Choroid plexus epithelial cell (primary cell): ENCODE data around the gene AKNA.

Source experiments
- DNase-seq: peaks from one replicate; pipeline ENCODE4 v3.0.0-alpha.2; 2010; ENCODE audit warnings: low read depth
- H3K4me3 ChIP-seq: 2 replicates; pipeline ENCODE4 v1.5.1; 2011; ENCODE audit warnings: low read depth, mild to moderate bottlenecking, control low read depth, low read length, moderate library complexity
- CTCF ChIP-seq: conservative IDR thresholded peaks from 2 replicates; pipeline ENCODE4 v1.5.1; 2011; ENCODE audit warnings: low read depth, mild to moderate bottlenecking, control low read depth, inconsistent platforms, low read length, moderate library complexity

The AKNA gene

GRCh38 chr9:114432323-114433067 is 44.7 kb upstream of the AKNA start:
- no peak for TF ChIP-seq CTCF
- no peak overlapping the region for H3K4me3 ChIP-seq
- DNase-seq: no peak

- H3K4me3 ChIP-seq: no peak overlapping the region
- no peak for TF ChIP-seq CTCF
- no peak for DNase-seq
Observed at GRCh38 chr9:114431770-114432169, 44.0 kb upstream of the AKNA start.

DNA sequence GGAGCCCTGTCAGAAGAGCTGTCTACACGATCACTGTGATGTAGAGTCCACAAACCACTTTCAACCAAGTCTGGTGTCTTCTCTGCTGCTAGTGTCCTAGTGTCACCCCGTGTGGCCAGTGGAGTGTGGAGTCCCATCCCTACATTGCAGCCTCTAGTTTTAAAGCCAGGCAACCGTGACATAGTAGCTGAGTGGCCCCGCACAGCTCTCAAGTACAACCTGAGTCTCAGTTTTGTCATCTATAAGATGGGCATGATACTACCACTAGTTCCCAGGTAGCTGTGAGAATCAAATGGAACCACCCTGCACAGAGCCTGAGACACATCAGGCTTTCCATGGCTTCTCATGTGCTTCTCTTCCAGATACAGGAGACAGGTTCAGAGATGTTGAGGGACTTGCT is 43.2 kb upstream of the AKNA start:
- H3K4me3 ChIP-seq: no peak overlapping the region
- no peak for DNase-seq
- no peak for TF ChIP-seq CTCF

GRCh38 chr9:114430457-114430856 is 42.7 kb upstream of the AKNA start:
- H3K4me3 ChIP-seq: no peak overlapping the region
- no peak for TF ChIP-seq CTCF
- no peak for DNase-seq

DNA sequence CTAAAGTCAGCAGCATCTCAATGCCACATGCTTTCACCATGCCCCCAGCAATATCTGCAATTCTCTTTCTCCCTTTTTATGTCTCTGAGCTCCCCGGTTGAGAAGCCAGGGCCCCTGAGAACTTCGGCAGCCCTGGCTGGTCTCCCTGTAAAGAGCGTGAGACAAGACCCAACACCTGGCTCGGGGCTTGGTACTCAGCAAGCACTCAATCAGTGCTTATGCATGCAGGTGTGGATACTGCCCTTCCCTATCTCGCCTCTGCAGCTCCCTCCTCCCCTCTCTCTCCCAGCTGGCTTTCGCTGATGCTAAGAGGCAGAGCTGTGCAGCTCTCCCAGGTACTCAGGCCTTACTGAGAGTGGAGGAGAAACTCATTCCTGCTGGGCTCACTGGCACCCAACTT is 41.7 kb upstream of the AKNA start:
- no peak for TF ChIP-seq CTCF
- H3K4me3 ChIP-seq: no peak overlapping the region
- DNase-seq: no peak

DNA sequence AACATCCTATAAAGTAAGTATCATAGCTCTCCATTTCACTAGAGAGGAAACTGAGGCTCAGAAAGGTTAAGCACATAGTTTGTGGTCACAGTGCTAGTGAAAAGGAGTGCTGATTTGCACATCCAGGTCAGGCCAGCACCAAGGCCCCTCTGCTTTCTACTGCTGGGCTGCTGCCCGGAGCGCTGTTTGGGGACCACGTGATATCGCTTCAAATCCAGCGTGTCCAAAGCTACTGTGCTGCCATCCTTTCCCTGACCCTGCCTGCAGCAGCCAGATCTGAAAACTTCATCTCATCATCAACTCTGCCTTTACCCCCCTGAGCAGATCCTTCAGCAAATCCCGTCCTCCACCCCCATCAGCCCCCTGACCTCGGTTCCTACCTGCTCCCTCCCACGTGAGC is 40.7 kb upstream of the AKNA start:
- DNase-seq: no peak
- no peak for TF ChIP-seq CTCF
- H3K4me3 ChIP-seq: no peak overlapping the region

DNA sequence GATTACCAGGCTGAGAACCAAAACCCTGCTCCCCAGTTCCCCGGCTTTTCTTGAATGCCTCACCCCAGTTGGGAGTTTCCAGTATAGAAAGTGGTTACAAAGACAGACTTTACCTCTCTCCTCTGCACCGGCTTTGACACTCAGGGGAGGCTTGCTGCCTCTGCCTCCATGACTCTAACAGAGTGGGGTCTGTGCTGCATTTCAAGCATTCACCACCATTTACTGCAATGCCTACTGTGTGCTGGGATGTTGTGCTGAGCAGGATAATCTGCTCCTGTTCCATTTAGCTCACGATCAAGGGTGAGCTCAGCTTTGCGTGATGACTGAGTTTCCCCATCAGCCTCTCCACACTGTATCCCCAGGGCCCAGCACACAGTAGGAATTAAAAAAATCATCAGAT is 39.9 kb upstream of the AKNA start:
- no peak for TF ChIP-seq CTCF
- no peak overlapping the region for H3K4me3 ChIP-seq

More for the DNA sequence above, 39.9 kb upstream of the AKNA start:
- DNase-seq: no peak
